WTC11 (cell line): ENCODE results near the gene SLC7A8. TPM values are rescaled to one million over a fixed set of nuclear protein-coding genes. Genes with fewer than 3 reads are reported as not detected.
A peak's percentile ranks its signal among the peaks of the same experiment; 100 is the strongest.

Experiments
- ATAC-seq: fragments of 200-7000 bp; cut with Tn5 transposase; 2 replicates; pipeline ENCODE4 v1.10.0; 2021; ENCODE audit warnings: mild to moderate bottlenecking, moderate library complexity
- CTCF ChIA-PET: fragments of 300-600 bp; sonication (Branson Sonifier 250); formaldehyde crosslinking; loops from one replicate; lab custom pipeline; 2021; ENCODE audit warnings: antibody characterized with exemption; lab: Charles Lee
- POLR2A ChIA-PET: fragments of 350-600 bp; sonication (Branson Sonifier 250); formaldehyde crosslinking; loops from one replicate; lab custom pipeline; 2021; ENCODE audit warnings: antibody characterized with exemption; lab: Charles Lee
- DNase-seq: peaks from one replicate; pipeline ENCODE4 v3.0.0; 2021; ENCODE audit warnings: low spot score
- H3K27ac Mint-ChIP-seq: 2 replicates; pipeline ENCODE4 v1.8.0; 2021; ENCODE audit warnings: mixed read lengths
- H3K27me3 Mint-ChIP-seq: 2 replicates; pipeline ENCODE4 v1.8.0; 2021; ENCODE audit warnings: low read depth, mild to moderate bottlenecking, moderate library complexity, mixed read lengths
- H3K36me3 Mint-ChIP-seq: 2 replicates; pipeline ENCODE4 v1.8.0; 2021; ENCODE audit warnings: mixed read lengths
- H3K4me1 Mint-ChIP-seq: 2 replicates; pipeline ENCODE4 v1.8.0; 2022; ENCODE audit warnings: mixed read lengths
- H3K4me3 Mint-ChIP-seq: 2 replicates; pipeline ENCODE4 v1.8.0; 2021; ENCODE audit warnings: mild to moderate bottlenecking, moderate library complexity, mixed read lengths
- H3K9me3 Mint-ChIP-seq: 2 replicates; pipeline ENCODE4 v1.8.0; 2021; ENCODE audit warnings: mixed read lengths
- ATF1 ChIP-seq: sonication (generic); formaldehyde crosslinking; IDR thresholded peaks from 2 replicates; pipeline ENCODE4 v1.8.1; 2023; ENCODE audit warnings: mild to moderate bottlenecking, moderate library complexity, missing genetic modification reagents
- CTCF ChIP-seq: fragments of 200-600 bp; IDR thresholded peaks from 2 replicates; pipeline ENCODE4 v1.8.0; 2022; ENCODE audit warnings: antibody characterized with exemption
- ETV6 ChIP-seq: sonication (generic); formaldehyde crosslinking; IDR thresholded peaks from 2 replicates; pipeline ENCODE4 v1.8.1; 2022; ENCODE audit warnings: mild to moderate bottlenecking, missing genetic modification reagents
- FOXJ3 ChIP-seq: sonication (generic); formaldehyde crosslinking; IDR thresholded peaks from 2 replicates; pipeline ENCODE4 v1.9.0; 2021; ENCODE audit warnings: missing genetic modification reagents, mild to moderate bottlenecking, borderline replicate concordance
- FOXP1 ChIP-seq: sonication (generic); formaldehyde crosslinking; IDR thresholded peaks from 2 replicates; pipeline ENCODE4 v1.8.0; 2022; ENCODE audit warnings: missing genetic modification reagents, mild to moderate bottlenecking, moderate library complexity, borderline replicate concordance
- GTF2I ChIP-seq: fragments of 250-450 bp; sonication (Bioruptor Pico); conservative IDR thresholded peaks from 2 replicates; pipeline ENCODE4 v1.4.0; 2021; ENCODE audit warnings: mild to moderate bottlenecking
- HMGA2 ChIP-seq: fragments of 250-450 bp; sonication (Bioruptor Pico); IDR thresholded peaks from 2 replicates; pipeline ENCODE4 v1.4.0; 2021; ENCODE audit warnings: mild to moderate bottlenecking, moderate library complexity
- JAZF1 ChIP-seq: fragments of 250-450 bp; sonication (Bioruptor Pico); IDR thresholded peaks from 2 replicates; pipeline ENCODE4 v1.9.0; 2021; ENCODE audit warnings: moderate library complexity, mild to moderate bottlenecking, inconsistent platforms
- NFE2L1 ChIP-seq: sonication (generic); formaldehyde crosslinking; IDR thresholded peaks from 2 replicates; pipeline ENCODE4 v1.8.1; 2023; ENCODE audit warnings: missing genetic modification reagents
- NR3C1 ChIP-seq: sonication (generic); formaldehyde crosslinking; conservative IDR thresholded peaks from 2 replicates; pipeline ENCODE4 v1.8.1; 2023; ENCODE audit warnings: low read depth, mild to moderate bottlenecking, missing genetic modification reagents
- PRRX2 ChIP-seq: fragments of 250-450 bp; sonication (Bioruptor Pico); IDR thresholded peaks from 2 replicates; pipeline ENCODE4 v1.8.0; 2021; ENCODE audit warnings: mild to moderate bottlenecking
- ZNF317 ChIP-seq: sonication (generic); formaldehyde crosslinking; IDR thresholded peaks from 2 replicates; pipeline ENCODE4 v1.8.1; 2023; ENCODE audit warnings: low read depth, mild to moderate bottlenecking, moderate library complexity, missing genetic modification reagents, borderline replicate concordance
- ZNF671 ChIP-seq: fragments of 250-450 bp; sonication (Bioruptor Pico); IDR thresholded peaks from 2 replicates; pipeline ENCODE4 v1.8.0; 2021; ENCODE audit warnings: mild to moderate bottlenecking
- total RNA-seq: library from RNA; stranded (reverse); gene quantifications from 3 replicates; pipeline ENCODE4 v1.2.3, GENCODE V29; 2021
- TF ChIP-seq, protein P1 (sequence below): sonication (generic); formaldehyde crosslinking; IDR thresholded peaks from 2 replicates; pipeline ENCODE4 v1.8.1; 2023; ENCODE audit warnings: mild to moderate bottlenecking, moderate library complexity, missing genetic modification reagents
- TF ChIP-seq, protein P2 (sequence below): sonication (generic); formaldehyde crosslinking; IDR thresholded peaks from 2 replicates; pipeline ENCODE4 v1.8.0; 2022; ENCODE audit warnings: mild to moderate bottlenecking, missing genetic modification reagents
- TF ChIP-seq, protein P3 (sequence below): sonication (generic); formaldehyde crosslinking; IDR thresholded peaks from 2 replicates; pipeline ENCODE4 v1.8.0; 2022; ENCODE audit warnings: mild to moderate bottlenecking, missing genetic modification reagents
- TF ChIP-seq, protein P4 (sequence below): sonication (generic); formaldehyde crosslinking; IDR thresholded peaks from 2 replicates; pipeline ENCODE4 v1.8.1; 2022; ENCODE audit warnings: mild to moderate bottlenecking, moderate library complexity, missing genetic modification reagents
- TF ChIP-seq, protein P5 (sequence below): sonication (generic); formaldehyde crosslinking; IDR thresholded peaks from 2 replicates; pipeline ENCODE4 v1.8.0; 2022; ENCODE audit warnings: missing genetic modification reagents

SLC7A8 gene
- total RNA-seq, 1 experiment from 2014 or later: 207 TPM

DNA sequence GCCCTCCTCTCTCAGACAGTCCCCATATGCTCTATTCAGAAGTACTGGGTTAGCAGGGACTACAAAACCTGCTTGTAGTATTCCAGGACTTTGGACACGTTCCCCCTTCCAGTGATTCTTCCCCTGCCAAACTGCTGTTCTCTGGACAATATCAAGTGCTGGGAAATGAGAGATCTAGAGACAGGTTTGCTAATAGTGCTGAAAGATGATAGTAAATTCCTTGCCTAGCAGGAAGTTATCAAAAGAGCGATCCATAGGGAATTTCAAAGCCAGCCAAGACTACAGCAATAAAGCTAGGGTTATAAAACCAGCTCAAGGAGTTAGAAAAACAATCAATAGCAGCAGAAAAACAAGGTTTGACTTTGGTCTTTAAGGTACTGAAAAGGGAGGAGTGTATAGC lies 15.2 kb downstream of the SLC7A8 start:
- ChIA-PET POLR2A (interaction anchor here (0.9 kb wide), 1 partner anchor 73 kb away, joined by 4 read pairs; the partner anchor contains the start of gene ACIN1), CTCF (interaction anchor here (1.1 to 1.5 kb wide), 2 partner anchors 42 to 48 kb away, joined by 3 to 5 read pairs; no protein-coding TSS in a partner anchor)
- Mint-ChIP-seq H3K36me3 (peaks cover 56% of the 10 kb centered on the region), H3K4me3 (no peak overlapping the region), H3K9me3 (no peaks in the 10 kb centered on the region), H3K27ac (peak overlapping the region; percentile 13; the same call in 1 of the 2 replicates), H3K27me3 (no peaks in the 10 kb centered on the region), H3K4me1 (peaks cover 18% of the 10 kb centered on the region)
- TF ChIP-seq, protein P1, sequence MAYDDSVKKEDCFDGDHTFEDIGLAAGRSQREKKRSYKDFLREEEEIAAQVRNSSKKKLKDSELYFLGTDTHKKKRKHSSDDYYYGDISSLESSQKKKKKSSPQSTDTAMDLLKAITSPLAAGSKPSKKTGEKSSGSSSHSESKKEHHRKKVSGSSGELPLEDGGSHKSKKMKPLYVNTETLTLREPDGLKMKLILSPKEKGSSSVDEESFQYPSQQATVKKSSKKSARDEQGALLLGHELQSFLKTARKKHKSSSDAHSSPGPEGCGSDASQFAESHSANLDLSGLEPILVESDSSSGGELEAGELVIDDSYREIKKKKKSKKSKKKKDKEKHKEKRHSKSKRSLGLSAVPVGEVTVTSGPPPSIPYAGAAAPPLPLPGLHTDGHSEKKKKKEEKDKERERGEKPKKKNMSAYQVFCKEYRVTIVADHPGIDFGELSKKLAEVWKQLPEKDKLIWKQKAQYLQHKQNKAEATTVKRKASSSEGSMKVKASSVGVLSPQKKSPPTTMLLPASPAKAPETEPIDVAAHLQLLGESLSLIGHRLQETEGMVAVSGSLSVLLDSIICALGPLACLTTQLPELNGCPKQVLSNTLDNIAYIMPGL: no peak
- TF ChIP-seq CTCF: no peak
- TF ChIP-seq, protein P2, sequence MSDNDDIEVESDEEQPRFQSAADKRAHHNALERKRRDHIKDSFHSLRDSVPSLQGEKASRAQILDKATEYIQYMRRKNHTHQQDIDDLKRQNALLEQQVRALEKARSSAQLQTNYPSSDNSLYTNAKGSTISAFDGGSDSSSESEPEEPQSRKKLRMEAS (CRISPR knock-in tag): no peak
- TF ChIP-seq NFE2L1: no peak
- no peak for TF ChIP-seq ETV6 (CRISPR knock-in tag)
- TF ChIP-seq HMGA2 (CRISPR knock-in tag): no peak
- TF ChIP-seq, protein P3, sequence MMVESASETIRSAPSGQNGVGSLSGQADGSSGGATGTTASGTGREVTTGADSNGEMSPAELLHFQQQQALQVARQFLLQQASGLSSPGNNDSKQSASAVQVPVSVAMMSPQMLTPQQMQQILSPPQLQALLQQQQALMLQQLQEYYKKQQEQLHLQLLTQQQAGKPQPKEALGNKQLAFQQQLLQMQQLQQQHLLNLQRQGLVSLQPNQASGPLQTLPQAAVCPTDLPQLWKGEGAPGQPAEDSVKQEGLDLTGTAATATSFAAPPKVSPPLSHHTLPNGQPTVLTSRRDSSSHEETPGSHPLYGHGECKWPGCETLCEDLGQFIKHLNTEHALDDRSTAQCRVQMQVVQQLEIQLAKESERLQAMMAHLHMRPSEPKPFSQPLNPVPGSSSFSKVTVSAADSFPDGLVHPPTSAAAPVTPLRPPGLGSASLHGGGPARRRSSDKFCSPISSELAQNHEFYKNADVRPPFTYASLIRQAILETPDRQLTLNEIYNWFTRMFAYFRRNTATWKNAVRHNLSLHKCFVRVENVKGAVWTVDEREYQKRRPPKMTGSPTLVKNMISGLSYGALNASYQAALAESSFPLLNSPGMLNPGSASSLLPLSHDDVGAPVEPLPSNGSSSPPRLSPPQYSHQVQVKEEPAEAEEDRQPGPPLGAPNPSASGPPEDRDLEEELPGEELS: no peak
- TF ChIP-seq PRRX2 (CRISPR knock-in tag): no peak
- TF ChIP-seq FOXJ3 (CRISPR knock-in tag): no peak
- no peak for TF ChIP-seq ZNF671 (CRISPR knock-in tag)
- TF ChIP-seq ATF1: no peak
- TF ChIP-seq GTF2I (CRISPR knock-in tag): no peak
- no peak for TF ChIP-seq JAZF1 (CRISPR knock-in tag)
- TF ChIP-seq FOXP1 (CRISPR knock-in tag): no peak
- TF ChIP-seq, protein P4, sequence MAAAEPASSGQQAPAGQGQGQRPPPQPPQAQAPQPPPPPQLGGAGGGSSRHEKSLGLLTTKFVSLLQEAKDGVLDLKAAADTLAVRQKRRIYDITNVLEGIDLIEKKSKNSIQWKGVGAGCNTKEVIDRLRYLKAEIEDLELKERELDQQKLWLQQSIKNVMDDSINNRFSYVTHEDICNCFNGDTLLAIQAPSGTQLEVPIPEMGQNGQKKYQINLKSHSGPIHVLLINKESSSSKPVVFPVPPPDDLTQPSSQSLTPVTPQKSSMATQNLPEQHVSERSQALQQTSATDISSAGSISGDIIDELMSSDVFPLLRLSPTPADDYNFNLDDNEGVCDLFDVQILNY: no peak
- DNase-seq (no peak), ATAC-seq (no peak)

DNA sequence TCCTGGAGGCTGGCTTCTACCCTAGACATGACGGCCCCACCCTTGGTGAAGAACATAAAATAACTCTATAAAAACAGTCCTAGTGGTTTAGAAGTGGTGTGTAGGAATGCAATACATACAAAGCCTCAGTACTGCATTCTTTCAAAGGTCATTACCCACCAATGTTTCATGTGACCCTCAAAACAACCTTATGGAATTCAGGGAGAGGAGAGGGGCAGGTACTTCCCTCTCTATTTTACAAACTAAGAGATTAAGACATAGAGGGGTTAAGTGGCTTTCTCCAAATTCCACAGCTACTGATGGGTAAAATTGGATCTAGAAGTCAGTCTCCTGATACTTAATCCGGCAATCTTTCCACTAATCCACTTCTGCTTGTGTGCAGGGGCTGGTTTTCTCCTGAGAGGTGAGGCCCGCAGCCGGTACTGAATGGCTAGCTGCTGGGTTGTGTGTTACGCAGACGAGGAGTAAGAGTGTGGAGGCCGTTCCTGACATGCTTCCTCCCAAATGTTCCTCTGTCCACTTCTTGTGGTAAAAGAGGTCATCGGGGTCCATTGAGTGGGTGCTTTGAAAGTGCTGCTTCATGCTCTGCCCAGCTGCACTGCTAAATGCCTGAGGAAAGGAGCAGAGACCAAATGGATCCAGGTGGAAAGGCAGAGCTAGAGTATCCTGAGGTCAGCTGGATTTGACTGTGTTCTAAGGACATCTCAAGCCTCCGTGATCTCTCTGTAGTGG lies 16.2 kb downstream of the SLC7A8 start:
- Mint-ChIP-seq H3K4me3 (no peak overlapping the region), H3K27ac (peak overlapping the region; percentile 25), H3K27me3 (no peaks in the 10 kb centered on the region), H3K36me3 (peaks cover 55% of the 10 kb centered on the region), H3K9me3 (no peaks in the 10 kb centered on the region)
- ATAC-seq (no peak), DNase-seq (no peak)
- TF ChIP-seq NR3C1 (CRISPR knock-in tag) (no peak), ZNF317 (CRISPR knock-in tag) (no peak)
- TF ChIP-seq, protein P3: no peak
- TF ChIP-seq, protein P5, sequence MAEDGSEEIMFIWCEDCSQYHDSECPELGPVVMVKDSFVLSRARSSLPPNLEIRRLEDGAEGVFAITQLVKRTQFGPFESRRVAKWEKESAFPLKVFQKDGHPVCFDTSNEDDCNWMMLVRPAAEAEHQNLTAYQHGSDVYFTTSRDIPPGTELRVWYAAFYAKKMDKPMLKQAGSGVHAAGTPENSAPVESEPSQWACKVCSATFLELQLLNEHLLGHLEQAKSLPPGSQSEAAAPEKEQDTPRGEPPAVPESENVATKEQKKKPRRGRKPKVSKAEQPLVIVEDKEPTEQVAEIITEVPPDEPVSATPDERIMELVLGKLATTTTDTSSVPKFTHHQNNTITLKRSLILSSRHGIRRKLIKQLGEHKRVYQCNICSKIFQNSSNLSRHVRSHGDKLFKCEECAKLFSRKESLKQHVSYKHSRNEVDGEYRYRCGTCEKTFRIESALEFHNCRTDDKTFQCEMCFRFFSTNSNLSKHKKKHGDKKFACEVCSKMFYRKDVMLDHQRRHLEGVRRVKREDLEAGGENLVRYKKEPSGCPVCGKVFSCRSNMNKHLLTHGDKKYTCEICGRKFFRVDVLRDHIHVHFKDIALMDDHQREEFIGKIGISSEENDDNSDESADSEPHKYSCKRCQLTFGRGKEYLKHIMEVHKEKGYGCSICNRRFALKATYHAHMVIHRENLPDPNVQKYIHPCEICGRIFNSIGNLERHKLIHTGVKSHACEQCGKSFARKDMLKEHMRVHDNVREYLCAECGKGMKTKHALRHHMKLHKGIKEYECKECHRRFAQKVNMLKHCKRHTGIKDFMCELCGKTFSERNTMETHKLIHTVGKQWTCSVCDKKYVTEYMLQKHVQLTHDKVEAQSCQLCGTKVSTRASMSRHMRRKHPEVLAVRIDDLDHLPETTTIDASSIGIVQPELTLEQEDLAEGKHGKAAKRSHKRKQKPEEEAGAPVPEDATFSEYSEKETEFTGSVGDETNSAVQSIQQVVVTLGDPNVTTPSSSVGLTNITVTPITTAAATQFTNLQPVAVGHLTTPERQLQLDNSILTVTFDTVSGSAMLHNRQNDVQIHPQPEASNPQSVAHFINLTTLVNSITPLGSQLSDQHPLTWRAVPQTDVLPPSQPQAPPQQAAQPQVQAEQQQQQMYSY (CRISPR knock-in tag): no peak
- TF ChIP-seq, all 79 proteins: peak for 0
- CTCF ChIA-PET: interaction anchor here (1.5 kb wide), 1 partner anchor 41 kb away, joined by 3 read pairs; no protein-coding TSS in a partner anchor
- POLR2A ChIA-PET: interaction anchor here (0.6 to 0.9 kb wide), 2 partner anchors 61 to 72 kb away, joined by 4 read pairs; partner anchors contain the start of gene ACIN1
- H3K4me1 Mint-ChIP-seq: peaks cover 19% of the 10 kb centered on the region
